ENCODE results near the gene FCRL2.

Gene FCRL2

DNA sequence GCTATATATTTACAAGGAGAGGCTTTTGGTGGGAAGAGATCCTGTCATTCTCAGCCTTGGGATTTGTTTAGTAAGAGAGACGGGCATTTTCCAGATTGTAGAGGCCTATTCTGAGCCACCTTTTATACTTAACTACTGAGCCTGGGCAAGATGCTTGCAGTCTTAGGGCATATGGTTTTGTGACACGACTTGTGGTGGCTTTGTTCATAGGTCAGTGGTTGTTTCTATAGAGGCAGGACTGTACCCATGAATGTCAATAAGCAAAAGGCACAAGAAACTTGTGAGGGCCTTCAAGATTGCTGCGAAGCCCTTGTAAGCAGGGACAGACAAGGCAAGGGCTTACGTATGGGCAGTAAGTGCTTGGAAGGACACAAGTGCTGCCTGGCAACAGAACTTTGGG is 73.0 kb downstream of the FCRL2 start:
- Mint-ChIP-seq H3K27me3 (ENCODE audit: low read depth) (no peaks in the 10 kb centered on the region), H3K4me3 (no peak overlapping the region), H3K4me1 (no peaks in the 10 kb centered on the region), H3K36me3 (ENCODE audit: low read depth) (no peaks in the 10 kb centered on the region), H3K27ac (no peak overlapping the region), H3K9me3 (no peaks in the 10 kb centered on the region)
- TF ChIP-seq, protein P1, sequence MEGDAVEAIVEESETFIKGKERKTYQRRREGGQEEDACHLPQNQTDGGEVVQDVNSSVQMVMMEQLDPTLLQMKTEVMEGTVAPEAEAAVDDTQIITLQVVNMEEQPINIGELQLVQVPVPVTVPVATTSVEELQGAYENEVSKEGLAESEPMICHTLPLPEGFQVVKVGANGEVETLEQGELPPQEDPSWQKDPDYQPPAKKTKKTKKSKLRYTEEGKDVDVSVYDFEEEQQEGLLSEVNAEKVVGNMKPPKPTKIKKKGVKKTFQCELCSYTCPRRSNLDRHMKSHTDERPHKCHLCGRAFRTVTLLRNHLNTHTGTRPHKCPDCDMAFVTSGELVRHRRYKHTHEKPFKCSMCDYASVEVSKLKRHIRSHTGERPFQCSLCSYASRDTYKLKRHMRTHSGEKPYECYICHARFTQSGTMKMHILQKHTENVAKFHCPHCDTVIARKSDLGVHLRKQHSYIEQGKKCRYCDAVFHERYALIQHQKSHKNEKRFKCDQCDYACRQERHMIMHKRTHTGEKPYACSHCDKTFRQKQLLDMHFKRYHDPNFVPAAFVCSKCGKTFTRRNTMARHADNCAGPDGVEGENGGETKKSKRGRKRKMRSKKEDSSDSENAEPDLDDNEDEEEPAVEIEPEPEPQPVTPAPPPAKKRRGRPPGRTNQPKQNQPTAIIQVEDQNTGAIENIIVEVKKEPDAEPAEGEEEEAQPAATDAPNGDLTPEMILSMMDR (IDR thresholded peaks at IDR 0.05; ENCODE audit: unreplicated experiment in 3 of 3): no peak

DNA sequence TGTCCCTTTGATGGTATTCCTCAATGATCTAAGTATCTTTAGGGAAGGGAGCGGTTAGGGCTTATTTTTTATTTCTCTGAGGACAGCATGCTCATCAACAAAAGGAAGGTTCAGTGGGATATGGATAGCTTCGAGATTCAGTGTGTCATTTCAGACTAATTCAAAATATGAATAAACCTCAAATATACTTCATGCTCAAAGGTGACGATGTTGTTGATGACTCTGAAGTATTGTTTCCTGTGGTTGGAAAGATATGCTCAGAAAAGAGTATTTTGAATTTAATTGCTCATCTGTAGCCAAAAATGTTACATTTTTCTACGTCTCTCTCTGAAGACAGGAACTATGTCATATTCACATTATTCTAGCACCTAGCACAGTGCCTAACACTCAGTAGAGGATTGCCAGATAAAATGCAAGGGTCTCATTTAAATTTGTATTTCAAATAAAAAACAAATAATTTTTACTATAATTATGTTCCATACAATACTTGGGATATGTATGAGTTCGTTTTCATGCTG is 74.6 kb downstream of the FCRL2 start:
- Mint-ChIP-seq H3K9me3 (no peaks in the 10 kb centered on the region), H3K36me3 (ENCODE audit: low read depth) (no peaks in the 10 kb centered on the region), H3K4me3 (no peak overlapping the region), H3K4me1 (no peaks in the 10 kb centered on the region), H3K27ac (no peak overlapping the region), H3K27me3 (ENCODE audit: low read depth) (peaks cover 3% of the 10 kb centered on the region)
- TF ChIP-seq, protein P1 (IDR thresholded peaks at IDR 0.05; ENCODE audit: unreplicated experiment in 3 of 3): no peak

DNA sequence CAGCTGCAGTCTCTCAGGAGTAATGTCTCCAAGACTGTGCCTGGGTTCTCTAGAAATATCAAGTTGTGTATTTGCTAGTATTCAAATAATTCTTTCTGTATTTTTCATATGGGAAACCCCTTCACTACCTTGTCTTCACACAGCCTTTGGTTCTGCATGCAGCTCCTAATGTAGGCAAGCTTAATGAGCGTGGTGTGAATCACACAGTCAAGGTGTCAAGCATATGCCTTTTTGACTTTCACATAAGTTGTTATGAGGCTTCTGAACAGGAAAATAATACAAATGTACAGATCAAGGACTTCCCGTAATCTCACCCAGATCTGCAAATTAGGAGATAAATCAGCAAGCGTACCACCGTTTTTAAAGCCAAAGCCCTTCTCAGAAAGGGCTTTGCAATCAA is 76.2 kb downstream of the FCRL2 start, which contains the start of gene FCRL3:
Gene FCRL3 (minus strand): TSS at position 38 of the 400 bp plus-strand sequence. CDS start 280 bp downstream, outside the sequence.
- TF ChIP-seq, protein P1 (IDR thresholded peaks at IDR 0.05; ENCODE audit: unreplicated experiment in 3 of 3): no peak
- Mint-ChIP-seq H3K4me3 (no peak within 1 kb of the TSS), H3K9me3 (no peaks in the 10 kb centered on the region), H3K27ac (no peak within 1 kb of the TSS), H3K27me3 (ENCODE audit: low read depth) (peaks cover 3% of the 10 kb centered on the region), H3K4me1 (no peaks in the 10 kb centered on the region), H3K36me3 (ENCODE audit: low read depth) (no peaks in the 10 kb centered on the region)

DNA sequence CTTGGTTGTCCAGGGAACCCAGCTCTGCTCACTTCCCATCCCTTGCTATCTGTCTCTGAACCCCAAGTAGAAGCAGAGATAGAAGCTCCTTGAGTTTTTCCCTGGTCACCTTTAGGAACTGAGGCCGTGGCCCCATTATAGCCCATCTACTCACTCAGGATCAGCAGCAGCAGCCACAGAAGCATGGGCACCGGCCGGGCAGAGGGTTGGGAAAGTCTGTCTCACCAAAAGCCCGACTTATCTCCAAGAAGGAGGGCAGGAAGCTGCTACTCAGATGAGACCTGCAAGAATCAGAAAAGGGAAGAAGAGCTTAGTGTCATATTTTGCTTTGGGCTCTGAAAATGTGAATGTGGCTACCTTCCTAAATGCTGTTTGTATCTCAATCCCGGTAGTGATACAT is 76.6 kb downstream of the FCRL2 start:
- Mint-ChIP-seq H3K27ac (no peak overlapping the region), H3K27me3 (ENCODE audit: low read depth) (peaks cover 4% of the 10 kb centered on the region), H3K4me3 (no peak overlapping the region), H3K36me3 (ENCODE audit: low read depth) (no peaks in the 10 kb centered on the region), H3K4me1 (no peaks in the 10 kb centered on the region), H3K9me3 (no peaks in the 10 kb centered on the region)
- TF ChIP-seq, protein P1 (IDR thresholded peaks at IDR 0.05; ENCODE audit: unreplicated experiment in 3 of 3): no peak

DNA sequence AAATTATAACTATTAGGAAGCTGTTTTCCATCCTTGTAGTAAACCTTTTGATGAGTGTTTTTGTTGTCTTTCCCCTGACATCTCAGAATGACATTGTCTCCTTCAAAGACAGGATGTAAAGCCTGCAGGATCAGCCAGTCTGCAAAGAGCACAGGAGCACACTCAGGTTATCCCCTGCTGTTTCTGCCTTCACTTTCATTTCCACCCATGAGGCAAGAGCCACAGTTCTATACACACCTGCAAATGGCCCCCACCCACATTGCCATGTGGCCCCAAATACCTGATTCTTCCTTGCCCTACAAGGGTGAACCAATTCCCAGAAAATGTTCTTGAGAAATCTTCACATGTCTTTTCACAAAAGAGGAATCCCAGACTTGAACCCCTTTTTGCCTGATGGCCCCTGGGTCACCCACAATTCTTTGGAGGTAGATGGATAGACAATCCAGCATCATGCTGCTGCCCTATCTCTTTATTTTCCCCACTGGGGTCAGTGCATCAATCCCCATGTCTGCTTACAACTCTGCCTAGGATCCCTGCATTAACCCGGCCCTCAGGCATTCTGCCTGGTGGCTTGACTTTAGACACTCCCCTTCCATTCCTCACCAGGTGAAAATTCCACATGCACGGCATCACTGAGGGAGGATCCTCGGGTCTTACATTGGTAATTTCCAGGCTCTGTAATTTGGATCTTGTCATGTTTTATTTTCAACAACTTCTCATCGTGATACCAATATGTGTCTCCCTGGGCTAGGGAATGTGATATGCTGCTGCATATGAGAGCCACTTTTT is 79.0 kb downstream of the FCRL2 start:
- no peak overlapping the region for H3K4me3 Mint-ChIP-seq
- no peaks in the 10 kb centered on the region for H3K36me3 Mint-ChIP-seq (ENCODE audit: low read depth)
- H3K9me3 Mint-ChIP-seq: no peaks in the 10 kb centered on the region
- H3K27me3 Mint-ChIP-seq (ENCODE audit: low read depth): peaks cover 13% of the 10 kb centered on the region
- no peaks in the 10 kb centered on the region for H3K4me1 Mint-ChIP-seq
- TF ChIP-seq, protein P1 (IDR thresholded peaks at IDR 0.05; ENCODE audit: unreplicated experiment in 3 of 3): no peak
- no peak overlapping the region for H3K27ac Mint-ChIP-seq

Data from nephron (organoid).